ENCODE results near the gene INTS11. TPM values are rescaled to one million over a fixed set of nuclear protein-coding genes. Genes with fewer than 3 reads are reported as not detected.

INTS11 gene
- total and polyA plus RNA-seq, 2 experiments from 2014 or later, result 102 to 161 TPM

GRCh38 chr1:1306070-1306660 is 18.3 kb downstream of the INTS11 start:
- no peak overlapping the region for H3K27ac ChIP-seq (ENCODE audit: low read depth)
- Mint-ChIP-seq H3K27ac (peak overlapping the region; percentile 80), H3K27me3 (ENCODE audit: insufficient read depth, low read depth, poor library complexity) (peaks cover 20% of the 10 kb centered on the region), H3K4me3 (peak overlapping the region; percentile 80), H3K9me3 (no peaks in the 10 kb centered on the region), H3K36me3 (ENCODE audit: low read depth) (peaks cover 6% of the 10 kb centered on the region), H3K4me1 (peaks cover 20% of the 10 kb centered on the region; the same call in 2 of the 3 replicates)
- H4K20me1 ChIP-seq (replicated peaks; ENCODE audit: insufficient read depth), result no peaks in the 10 kb centered on the region
- H3K4me1 ChIP-seq (ENCODE audit: insufficient read depth), result peaks cover 7% of the 10 kb centered on the region; the same call in 1 of the 2 replicates
- DNase-seq (ENCODE audit: low spot score), result peak; percentile 60
- H3K79me2 ChIP-seq (replicated peaks; ENCODE audit: insufficient read depth), result peaks cover 5% of the 10 kb centered on the region; the same call in 1 of the 2 replicates
- H3K4me2 ChIP-seq, result peak overlapping the region; percentile 87; the same call in 1 of the 2 replicates
- ATAC-seq, result peak; percentile 5
- H3K4me3 ChIP-seq, result peak overlapping the region; percentile 90; the same call in 1 of the 2 replicates
- no peaks in the 10 kb centered on the region for H3K27me3 ChIP-seq (ENCODE audit: insufficient read depth)
- peaks cover 4% of the 10 kb centered on the region; the same call in 1 of the 2 replicates for H3F3A ChIP-seq (replicated peaks; ENCODE audit: low read depth)
- H2AFZ ChIP-seq, result no peak overlapping the region
- peak; percentile 28 to 49 for TF ChIP-seq CTCF (conservative IDR thresholded peaks at IDR 0.05; ENCODE audit: low read depth in 2 of 2)
- no peak for TF ChIP-seq ZNF462 (CRISPR knock-in tag; IDR thresholded peaks at IDR 0.05)
- no peaks in the 10 kb centered on the region for H3K36me3 ChIP-seq (ENCODE audit: insufficient read depth)
- no peaks in the 10 kb centered on the region for H3K9me2 ChIP-seq (ENCODE audit: insufficient read depth)

All from GM23338 (cell line).